Measurements from ENCODE around the gene THAP9.

- no peak for TF ChIP-seq CTCF (IDR thresholded peaks at IDR 0.05; ENCODE audit: low read depth, low read length)
- no peak for TF ChIP-seq EZH2phosphoT487 (IDR thresholded peaks at IDR 0.05; ENCODE audit: low read depth)
These were observed 497 bp upstream of the THAP9 start for GRCh38 chr4:82900066-82900410.

Measured in OCI-LY3 (cell line).